Measurements from ENCODE around the gene KSR1.

- TF ChIP-seq CTCF (IDR thresholded peaks at IDR 0.05) (no peak), POLR2AphosphoS5 (IDR thresholded peaks at IDR 0.05) (no peak), POLR2A (IDR thresholded peaks at IDR 0.05) (no peak), EP300 (IDR thresholded peaks at IDR 0.05) (no peak)
Measured at GRCh38 chr17:27551701-27552248, 95.5 kb downstream of the KSR1 start.

All from upper lobe of left lung (tissue), 4 donors.